Loucy (cell line): ENCODE data around the gene OR6C65.
"Not testable (repeated sequence)": the region's sequence is repeated elsewhere in the genome, so short reads cannot be mapped to it uniquely, and the experiment has no call there.

ENCODE experiments used
- H2AFZ ChIP-seq: fragments of 200-600 bp; sonication (generic); 2 replicates; pipeline ENCODE4 v1.6.0; 2016; ENCODE audit warnings: antibody characterized with exemption, mild to moderate bottlenecking, low read length, moderate library complexity
- H3F3A ChIP-seq: fragments of 200-600 bp; 2 replicates; pipeline ENCODE4 v1.6.0; 2016; ENCODE audit warnings: antibody characterized with exemption, low read depth, mild to moderate bottlenecking
- H3K27me3 ChIP-seq: fragments of 200-600 bp; sonication (generic); 2 replicates; pipeline ENCODE4 v1.6.1; 2014; ENCODE audit warnings: low read length, mild to moderate bottlenecking; ENCODE audit not compliant: insufficient read depth, poor library complexity, severe bottlenecking
- H3K36me3 ChIP-seq: fragments of 200-600 bp; sonication (generic); 2 replicates; pipeline ENCODE4 v1.6.1; 2016; ENCODE audit warnings: low read length; ENCODE audit not compliant: insufficient read depth
- H3K4me1 ChIP-seq: fragments of 200-600 bp; sonication (generic); 2 replicates; pipeline ENCODE4 v1.5.1; 2014; ENCODE audit warnings: low read length, mild to moderate bottlenecking; ENCODE audit not compliant: insufficient read depth, poor library complexity, severe bottlenecking
- H3K4me2 ChIP-seq: fragments of 200-600 bp; sonication (generic); 2 replicates; pipeline ENCODE4 v1.6.0; 2014; ENCODE audit warnings: antibody characterized with exemption, low read length, low read depth, mild to moderate bottlenecking; ENCODE audit not compliant: poor library complexity, severe bottlenecking
- H3K4me3 ChIP-seq: fragments of 200-600 bp; sonication (generic); 2 replicates; pipeline ENCODE4 v1.5.1; 2014; ENCODE audit warnings: low read length, mild to moderate bottlenecking, mixed read lengths; ENCODE audit not compliant: poor library complexity, severe bottlenecking
- H3K79me2 ChIP-seq: fragments of 200-600 bp; sonication (generic); 2 replicates; pipeline ENCODE4 v1.6.1; 2014; ENCODE audit warnings: low read length; ENCODE audit not compliant: insufficient read depth
- H3K9ac ChIP-seq: fragments of 200-600 bp; sonication (generic); 2 replicates; pipeline ENCODE4 v1.6.0; 2014; ENCODE audit warnings: mild to moderate bottlenecking, low read depth, low read length, moderate library complexity; ENCODE audit not compliant: poor library complexity, severe bottlenecking
- H3K9me2 ChIP-seq: fragments of 200-600 bp; sonication (generic); replicated peaks from 2 replicates; pipeline ENCODE4 v1.6.1; 2016; ENCODE audit warnings: low read depth, low read length, mixed read lengths
- H3K9me3 ChIP-seq: fragments of 200-600 bp; sonication (generic); 2 replicates; pipeline ENCODE4 v1.6.1; 2014; ENCODE audit warnings: mild to moderate bottlenecking, antibody characterized with exemption, low read length, low read depth; ENCODE audit not compliant: insufficient read depth
- H4K20me1 ChIP-seq: fragments of 200-600 bp; sonication (generic); 2 replicates; pipeline ENCODE4 v1.6.0; 2014; ENCODE audit warnings: antibody characterized with exemption, low read length, mild to moderate bottlenecking; ENCODE audit not compliant: insufficient read depth, poor library complexity, severe bottlenecking
- EZH2phosphoT487 ChIP-seq: fragments of 200-600 bp; IDR thresholded peaks from 2 replicates; pipeline ENCODE4 v1.6.1; 2018; ENCODE audit warnings: antibody characterized with exemption, mild to moderate bottlenecking, moderate library complexity, borderline replicate concordance
- TF ChIP-seq, protein P1 (sequence below): fragments of 200-600 bp; sonication (generic); conservative IDR thresholded peaks from 2 replicates; pipeline ENCODE4 v1.5.1; 2014; ENCODE audit warnings: mild to moderate bottlenecking, antibody characterized with exemption, low read length

Gene OR6C65

DNA sequence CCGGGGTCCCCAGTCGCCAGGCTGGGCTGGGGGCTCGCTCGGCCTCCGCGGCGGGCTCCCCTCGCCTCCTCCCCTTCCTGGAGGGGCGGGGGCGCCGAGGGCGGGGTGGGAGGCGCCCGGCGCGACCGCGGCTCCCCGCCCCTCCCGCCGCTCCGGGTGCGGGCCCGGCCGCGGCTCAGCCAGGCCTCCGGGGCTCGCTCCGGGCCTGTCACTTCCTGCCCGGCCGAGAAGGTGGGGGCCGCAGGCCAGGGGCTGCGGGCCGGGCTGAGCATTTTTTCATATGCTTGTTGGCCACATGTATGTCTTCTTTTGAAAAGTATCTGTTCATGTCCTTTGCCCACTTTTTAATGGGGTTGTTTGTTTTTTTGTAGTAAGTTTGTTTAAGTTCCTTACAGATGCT, 14.6 kb downstream of the OR6C65 start:
- H3K79me2 ChIP-seq, H3K9ac ChIP-seq, H4K20me1 ChIP-seq, H3K9me3 ChIP-seq, H3K27me3 ChIP-seq, H3K36me3 ChIP-seq, H3F3A ChIP-seq, H2AFZ ChIP-seq, H3K4me3 ChIP-seq, H3K4me2 ChIP-seq, H3K9me2 ChIP-seq, H3K4me1 ChIP-seq: not testable (repeated sequence)

DNA sequence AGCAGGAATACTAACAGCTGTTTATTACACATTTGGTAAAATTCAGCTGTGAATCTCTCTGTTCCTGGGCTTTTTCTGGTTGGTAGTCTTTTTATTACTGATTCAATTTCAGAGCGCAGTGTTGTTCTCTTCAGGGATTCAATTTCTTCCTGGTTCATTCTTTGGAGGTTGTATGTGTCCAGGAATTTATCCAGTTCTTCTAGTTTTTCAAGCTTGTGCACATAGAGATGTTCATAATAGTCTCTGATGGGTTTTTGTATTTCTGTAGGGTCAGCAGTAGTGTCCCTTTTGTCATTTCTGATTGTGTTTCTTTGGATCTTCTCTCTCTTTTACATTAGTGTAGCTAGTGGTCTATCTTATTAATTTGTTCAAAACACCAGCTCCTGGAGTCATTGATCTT, 16.6 kb downstream of the OR6C65 start:
- Histone ChIP-seq H3F3A (no peaks in the 10 kb centered on the region), H3K9me3 (no peaks in the 10 kb centered on the region), H4K20me1 (no peaks in the 10 kb centered on the region), H3K9ac (no peak overlapping the region), H3K36me3 (no peaks in the 10 kb centered on the region), H3K4me3 (no peak overlapping the region), H2AFZ (no peak overlapping the region), H3K4me2 (no peak overlapping the region), H3K79me2 (no peaks in the 10 kb centered on the region), H3K9me2 (no peaks in the 10 kb centered on the region), H3K27me3 (no peaks in the 10 kb centered on the region), H3K4me1 (no peaks in the 10 kb centered on the region)
- no peak for TF ChIP-seq EZH2phosphoT487
- TF ChIP-seq, protein P1, sequence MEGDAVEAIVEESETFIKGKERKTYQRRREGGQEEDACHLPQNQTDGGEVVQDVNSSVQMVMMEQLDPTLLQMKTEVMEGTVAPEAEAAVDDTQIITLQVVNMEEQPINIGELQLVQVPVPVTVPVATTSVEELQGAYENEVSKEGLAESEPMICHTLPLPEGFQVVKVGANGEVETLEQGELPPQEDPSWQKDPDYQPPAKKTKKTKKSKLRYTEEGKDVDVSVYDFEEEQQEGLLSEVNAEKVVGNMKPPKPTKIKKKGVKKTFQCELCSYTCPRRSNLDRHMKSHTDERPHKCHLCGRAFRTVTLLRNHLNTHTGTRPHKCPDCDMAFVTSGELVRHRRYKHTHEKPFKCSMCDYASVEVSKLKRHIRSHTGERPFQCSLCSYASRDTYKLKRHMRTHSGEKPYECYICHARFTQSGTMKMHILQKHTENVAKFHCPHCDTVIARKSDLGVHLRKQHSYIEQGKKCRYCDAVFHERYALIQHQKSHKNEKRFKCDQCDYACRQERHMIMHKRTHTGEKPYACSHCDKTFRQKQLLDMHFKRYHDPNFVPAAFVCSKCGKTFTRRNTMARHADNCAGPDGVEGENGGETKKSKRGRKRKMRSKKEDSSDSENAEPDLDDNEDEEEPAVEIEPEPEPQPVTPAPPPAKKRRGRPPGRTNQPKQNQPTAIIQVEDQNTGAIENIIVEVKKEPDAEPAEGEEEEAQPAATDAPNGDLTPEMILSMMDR: no peak

DNA sequence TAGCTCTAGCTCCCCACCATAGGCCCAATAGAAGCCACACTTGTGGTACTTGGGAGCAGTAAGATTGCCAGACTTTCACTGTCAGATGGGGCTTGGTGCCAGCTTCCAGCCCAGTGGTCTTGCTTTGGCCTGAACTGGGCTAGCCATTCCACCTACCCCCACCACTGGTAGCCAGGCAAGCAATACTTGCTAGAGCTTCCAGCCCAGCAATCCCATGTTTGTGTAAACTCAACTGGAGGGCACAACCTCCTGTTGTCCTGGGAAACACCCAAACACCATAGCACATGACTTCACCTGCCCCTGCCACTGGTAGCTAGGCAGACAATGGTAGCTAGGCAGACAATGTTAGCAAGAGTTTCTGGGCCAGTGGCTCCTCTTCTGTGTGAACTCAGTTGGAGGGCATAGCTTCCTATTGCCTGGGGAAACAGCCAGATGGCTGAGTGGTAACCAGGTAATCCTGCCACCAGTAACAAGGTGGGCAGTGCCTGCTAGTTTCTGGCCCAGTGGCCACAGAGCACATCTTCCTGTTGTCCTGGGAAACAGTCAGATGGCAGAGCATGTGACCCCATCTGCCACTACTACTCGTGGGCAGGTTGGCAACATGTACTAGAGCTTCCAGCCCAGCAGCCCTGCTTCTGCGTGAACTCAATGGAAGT, 20.1 kb downstream of the OR6C65 start:
- Histone ChIP-seq H3K4me3 (no peak overlapping the region), H3K36me3 (no peaks in the 10 kb centered on the region), H3K9me2 (no peaks in the 10 kb centered on the region), H3K9me3 (no peaks in the 10 kb centered on the region), H3K4me1 (no peaks in the 10 kb centered on the region), H4K20me1 (no peaks in the 10 kb centered on the region), H2AFZ (no peak overlapping the region), H3F3A (no peaks in the 10 kb centered on the region), H3K79me2 (no peaks in the 10 kb centered on the region), H3K9ac (no peak overlapping the region), H3K4me2 (no peak overlapping the region), H3K27me3 (no peaks in the 10 kb centered on the region)
- TF ChIP-seq, protein P1: no peak
- TF ChIP-seq EZH2phosphoT487: no peak

DNA sequence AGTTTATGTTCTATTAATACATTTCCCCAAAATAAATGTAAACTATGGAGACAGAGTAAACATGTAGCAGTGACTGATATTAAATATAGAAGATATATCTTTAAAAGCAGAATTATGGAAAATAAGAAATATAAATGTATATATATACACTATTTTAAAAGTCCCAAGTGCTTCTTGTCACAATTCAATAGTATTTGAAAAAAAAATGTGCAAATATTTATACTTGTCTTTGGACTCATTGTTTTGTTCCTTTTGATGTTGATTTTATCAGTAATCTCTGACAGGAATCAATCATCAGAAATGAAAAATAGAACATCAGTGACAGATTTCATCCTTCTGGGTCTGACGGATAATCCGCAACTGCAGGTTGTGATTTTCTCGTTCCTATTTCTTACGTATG, 25.6 kb downstream of the OR6C65 start, which contains the start of gene OR6C76:
Gene OR6C76 (plus strand): TSS at position 301 of the 400 bp plus-strand sequence. CDS start 0 bp downstream, at position 301.
- Histone ChIP-seq H3K79me2 (no peaks in the 10 kb centered on the region), H3K9me2 (no peaks in the 10 kb centered on the region), H3K4me2 (no peak within 1 kb of the TSS), H3K4me3 (no peak within 1 kb of the TSS), H3F3A (no peaks in the 10 kb centered on the region), H3K9me3 (no peaks in the 10 kb centered on the region), H3K27me3 (no peaks in the 10 kb centered on the region), H2AFZ (no peak within 1 kb of the TSS), H4K20me1 (no peaks in the 10 kb centered on the region), H3K36me3 (no peaks in the 10 kb centered on the region), H3K4me1 (no peaks in the 10 kb centered on the region), H3K9ac (no peak within 1 kb of the TSS)
- TF ChIP-seq EZH2phosphoT487: no peak
- TF ChIP-seq, protein P1: no peak
